DMS53 (cell line): ENCODE measurements around the gene OGFR.
"Not testable (repeated sequence)": the region's sequence is repeated elsewhere in the genome, so short reads cannot be mapped to it uniquely, and the experiment has no call there.

ENCODE experiments used
- DNase-seq: peaks from one replicate; lab custom pipeline; 2025; lab: John Stamatoyannopoulos, UW

Gene OGFR

DNA sequence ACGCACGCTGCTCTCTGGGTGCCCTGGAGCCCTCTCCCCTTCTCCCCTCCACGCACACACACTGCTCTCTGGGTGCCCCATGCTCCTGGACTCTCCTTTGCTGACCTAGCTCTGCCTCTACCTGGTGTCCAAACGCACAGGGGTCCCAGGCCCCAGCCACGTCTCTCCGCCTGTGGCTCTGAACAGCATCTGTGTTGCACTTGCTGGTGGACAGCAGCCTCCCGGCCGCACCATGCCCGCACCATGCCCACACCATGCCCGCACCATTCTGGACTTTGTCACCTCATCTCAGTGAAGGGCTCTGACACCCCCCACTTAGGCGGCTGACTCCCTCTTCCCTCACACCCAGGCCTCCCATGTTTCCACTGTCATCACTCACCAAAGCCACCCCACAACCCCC lies 35.2 kb downstream of the OGFR start:
- DNase-seq, result no peak

DNA sequence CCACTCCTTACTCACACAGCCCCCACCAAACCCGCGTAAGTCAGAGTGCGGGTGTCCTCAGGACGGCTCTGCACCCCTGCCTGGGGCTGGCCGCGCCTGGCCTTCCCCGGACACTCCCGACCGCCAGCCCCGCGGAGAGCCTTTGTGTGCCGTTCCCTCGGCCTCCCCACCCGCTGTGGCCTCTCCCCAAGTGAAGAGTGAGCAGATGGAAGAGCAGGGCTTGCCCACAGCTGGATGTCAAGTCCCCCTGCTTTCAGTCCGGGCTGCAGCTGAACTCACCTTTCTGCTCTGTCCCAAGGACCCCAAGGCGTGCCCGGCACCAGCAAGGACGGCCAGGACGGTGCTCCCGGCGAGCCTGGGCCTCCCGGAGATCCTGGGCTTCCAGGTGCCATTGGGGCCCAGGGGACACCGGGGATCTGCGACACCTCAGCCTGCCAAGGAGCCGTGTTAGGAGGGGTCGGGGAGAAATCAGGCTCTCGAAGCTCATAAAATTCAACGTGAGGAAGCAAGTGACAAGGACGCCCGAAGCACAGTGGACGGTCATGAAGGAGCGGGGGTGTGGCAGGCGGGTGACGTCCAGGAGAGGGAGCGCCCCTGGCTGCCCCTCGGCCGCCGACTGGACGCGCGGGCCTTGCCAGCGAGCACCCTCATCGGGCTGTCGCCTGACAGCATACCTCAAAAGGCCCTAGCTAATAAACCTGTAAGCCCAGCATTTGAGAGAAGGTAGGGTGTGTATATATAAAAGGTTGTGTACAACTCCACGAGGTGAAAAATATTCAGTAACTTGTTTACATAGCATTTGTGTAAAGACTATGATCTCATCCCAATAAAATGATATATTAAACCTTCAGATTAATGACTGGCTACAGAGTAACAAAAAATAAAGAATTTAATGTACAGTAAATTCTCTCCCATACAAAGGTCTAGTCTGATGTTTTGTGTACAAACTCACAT lies 35.9 kb downstream of the OGFR start:
- no peak for DNase-seq

DNA sequence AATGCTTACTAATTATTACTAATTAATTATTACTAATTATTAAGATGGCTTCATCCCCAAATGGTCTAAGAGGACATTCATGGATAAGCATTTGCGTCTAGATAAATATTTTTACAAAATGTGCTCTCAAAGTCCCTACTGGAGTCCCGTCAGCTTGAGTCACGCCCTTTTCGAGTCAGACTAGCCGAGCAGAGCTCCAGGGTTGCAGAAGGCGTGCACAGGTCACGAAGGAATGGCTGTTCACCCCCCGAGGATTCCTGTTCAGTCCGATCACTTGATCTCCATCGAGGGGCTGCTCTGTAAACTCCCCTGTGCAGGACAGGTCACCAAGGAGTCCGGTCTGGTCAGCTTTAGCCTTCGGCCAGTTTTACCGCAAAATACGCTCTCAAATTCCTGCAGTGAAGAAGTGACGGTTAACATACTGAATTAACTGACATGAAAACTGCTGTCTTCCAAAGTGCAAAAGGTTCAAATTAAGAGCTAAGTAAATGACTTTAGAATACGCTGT lies 37.1 kb downstream of the OGFR start:
- no peak for DNase-seq

DNA sequence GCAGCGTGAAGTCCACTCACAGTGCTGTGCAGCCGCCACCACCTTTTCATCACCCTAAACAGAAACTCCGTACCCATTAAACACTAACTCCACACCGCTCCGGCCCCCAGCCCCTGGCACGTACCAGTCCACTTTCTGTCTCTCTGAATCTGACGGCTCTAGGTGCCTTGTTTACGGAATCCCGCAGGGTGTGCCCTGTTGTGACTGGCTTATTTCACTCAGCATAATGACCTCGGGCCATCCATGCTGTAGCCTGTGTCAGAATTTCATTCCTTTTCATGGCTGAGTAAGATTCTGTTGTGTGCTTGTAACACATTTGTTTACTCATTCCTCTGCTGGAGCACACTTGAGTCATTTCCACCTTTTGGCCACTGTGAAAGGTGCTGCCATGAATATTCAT lies 39.0 kb downstream of the OGFR start:
- DNase-seq, result no peak

DNA sequence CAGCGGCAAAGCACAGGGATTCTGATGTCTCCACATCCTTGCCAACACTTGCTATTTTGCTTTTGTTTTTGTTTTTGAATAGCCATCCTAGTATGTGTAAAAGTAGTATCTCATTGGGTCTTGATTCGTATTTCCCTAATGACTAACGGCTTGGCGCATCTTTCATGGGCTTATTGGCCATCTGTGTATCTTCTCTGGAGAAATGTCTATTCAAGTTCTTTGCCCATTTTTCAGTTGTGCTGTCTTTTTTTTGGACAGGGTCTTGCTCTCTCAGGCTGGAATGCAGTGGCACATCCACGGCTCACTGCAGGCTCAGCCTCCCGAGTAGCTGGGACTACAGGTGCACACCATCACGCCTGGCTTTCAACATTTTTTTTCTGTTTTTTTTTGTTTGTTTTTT lies 39.5 kb downstream of the OGFR start:
- DNase-seq, result no peak

DNA sequence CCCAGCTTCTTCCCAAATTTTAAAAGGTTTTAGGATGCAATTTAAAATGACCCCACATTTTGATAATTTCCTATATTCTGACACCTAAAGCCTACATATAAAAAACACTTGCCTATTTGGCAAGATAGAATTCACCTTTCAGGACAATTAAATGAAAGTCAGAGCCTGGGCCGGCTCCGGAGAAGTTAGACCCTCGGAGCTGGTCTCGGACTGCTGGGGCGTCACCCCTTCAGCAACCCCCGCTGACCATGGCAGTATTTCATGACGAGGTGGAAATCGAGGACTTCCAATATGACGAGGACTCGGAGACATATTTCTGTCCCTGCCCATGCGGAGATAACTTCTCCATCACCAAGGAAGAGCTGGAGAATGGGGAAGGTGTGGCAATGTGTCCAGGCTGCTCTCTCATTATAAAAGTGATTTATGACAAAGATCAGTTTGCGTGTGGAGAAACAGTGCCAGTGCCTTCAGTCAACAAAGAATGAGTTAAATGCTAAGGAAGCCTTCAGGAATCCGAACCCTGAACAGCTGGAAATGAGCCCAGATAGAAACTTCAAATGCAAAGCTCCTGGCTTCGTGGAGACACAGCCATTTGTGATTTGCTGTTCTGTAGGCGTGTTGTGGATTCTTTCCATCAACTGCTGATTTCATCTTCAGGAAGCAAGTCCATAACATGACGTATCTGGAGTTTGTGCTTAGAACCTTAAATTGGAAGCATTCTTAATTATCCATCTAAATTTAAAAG lies 41.0 kb downstream of the OGFR start:
- DNase-seq, result no peak

DNA sequence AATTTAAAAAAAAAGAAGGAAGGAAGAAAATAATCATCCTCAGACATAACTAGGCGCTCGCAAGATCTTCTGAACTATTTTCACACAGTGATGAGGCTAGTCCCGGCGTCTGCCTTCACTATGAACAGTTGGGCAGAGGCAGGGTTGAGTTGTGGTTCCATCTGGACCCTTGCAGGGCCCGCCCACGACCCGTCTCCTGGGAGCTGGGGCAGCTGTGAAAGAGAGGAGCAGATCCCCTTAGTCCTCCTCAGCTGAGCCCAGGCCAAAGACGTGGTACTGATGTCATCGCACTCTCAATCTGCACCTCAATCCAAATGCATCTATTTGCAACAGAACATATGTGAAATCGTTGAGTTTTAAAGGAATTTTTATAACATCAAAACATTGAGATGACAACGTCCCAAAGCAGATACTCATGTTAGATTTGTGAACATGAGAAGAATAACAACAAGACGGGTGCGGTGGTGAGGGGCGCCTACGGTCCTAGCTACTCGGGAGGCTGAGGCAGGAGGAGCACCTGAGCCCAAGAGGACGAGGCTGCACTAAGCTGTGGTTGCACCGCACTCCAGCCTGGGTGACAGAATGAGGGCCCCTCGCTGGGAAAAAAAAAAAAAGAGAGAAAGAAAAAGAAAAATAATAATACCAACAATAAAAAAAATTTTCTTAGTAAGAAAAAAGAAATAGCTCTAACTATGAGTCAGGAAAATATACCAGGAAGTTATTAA lies 41.7 kb downstream of the OGFR start:
- no peak for DNase-seq

DNA sequence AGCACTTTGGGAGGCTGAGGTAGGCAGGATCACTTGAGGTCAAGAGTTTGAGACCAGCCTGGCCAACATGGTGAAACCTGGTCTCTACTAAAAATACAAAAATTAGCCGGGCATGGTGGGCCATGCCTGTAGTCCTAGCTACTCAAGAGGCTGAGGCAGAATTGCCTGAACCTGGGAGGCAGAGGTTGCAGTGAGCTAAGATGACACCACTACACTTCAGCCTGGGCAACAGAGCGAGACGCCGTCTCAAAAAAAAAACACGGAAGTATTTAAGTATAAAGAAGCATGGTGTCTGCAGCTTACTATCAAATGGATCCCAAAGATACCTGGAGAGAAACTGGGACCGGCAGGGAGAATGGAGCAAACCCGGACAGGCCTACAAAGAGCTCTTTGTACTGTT lies 44.3 kb downstream of the OGFR start:
- not testable (repeated sequence) for DNase-seq

DNA sequence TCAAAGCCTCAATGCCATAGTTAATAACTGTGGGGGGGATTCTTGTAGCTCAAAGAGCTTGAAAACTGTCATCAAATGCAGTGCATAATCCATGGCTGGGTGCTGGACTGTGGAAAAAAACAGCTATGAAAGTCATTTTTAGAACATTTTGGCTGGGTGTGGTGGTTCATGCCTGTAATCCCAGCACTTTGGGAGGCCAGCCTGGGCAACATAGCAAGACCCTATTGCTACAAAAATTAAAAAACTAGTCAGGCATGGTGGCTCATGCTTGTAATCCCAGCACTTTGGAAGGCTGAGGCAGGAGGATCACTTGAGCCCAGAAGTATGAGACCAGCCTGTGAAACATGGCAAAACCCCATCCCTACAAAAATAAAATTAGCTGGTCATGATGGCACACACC lies 44.8 kb downstream of the OGFR start:
- no peak for DNase-seq

DNA sequence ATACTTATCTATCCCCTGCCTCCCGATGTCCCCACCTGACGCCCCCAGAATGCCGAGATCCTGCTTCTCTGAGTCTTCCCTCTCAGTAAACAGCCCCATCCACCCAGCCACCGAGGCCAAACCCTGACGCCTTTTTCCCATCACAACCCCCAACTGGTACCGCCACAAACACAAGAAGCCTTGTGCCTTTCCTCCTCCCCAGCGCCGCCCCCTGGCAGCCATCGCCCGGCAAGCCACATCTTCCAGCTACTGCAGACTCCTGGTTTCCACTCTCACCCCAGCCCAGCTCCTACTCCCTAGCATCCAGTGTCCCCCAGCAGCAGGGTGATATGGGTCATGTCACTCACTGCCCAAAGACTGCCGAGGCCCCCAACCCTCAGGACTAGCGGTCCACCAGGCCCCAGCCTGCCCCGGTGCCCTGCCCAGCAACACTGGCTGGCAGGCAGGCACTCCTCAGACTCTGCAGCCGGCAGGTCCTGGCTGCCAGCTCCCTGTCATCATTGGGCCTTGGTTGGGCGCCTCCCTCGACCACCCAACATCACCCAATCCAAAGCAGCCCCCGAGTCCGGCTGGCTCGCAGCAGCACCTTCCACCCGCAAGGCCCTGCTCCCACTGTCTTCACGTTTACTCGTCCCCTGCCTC lies 45.8 kb downstream of the OGFR start:
- DNase-seq, result no peak

DNA sequence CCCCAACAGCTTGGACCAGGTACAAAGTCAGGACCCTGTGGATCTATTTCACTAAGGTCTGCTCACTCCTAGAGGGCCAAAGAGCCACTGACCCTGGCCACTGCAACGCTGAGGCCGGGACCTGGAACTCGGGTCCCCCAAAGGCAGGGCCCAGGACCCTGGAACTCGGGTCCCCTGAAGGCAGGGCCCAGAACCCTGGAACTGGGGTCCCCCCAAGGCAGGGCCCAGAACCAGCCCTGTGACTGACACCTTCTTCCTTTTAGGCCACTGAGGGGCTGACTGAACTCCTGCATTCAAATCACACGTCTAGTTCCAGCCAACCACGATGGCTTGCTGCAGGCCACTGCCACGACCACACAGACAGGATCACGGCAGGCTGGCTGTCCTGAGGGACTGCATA lies 47.6 kb downstream of the OGFR start:
- DNase-seq, result no peak

DNA sequence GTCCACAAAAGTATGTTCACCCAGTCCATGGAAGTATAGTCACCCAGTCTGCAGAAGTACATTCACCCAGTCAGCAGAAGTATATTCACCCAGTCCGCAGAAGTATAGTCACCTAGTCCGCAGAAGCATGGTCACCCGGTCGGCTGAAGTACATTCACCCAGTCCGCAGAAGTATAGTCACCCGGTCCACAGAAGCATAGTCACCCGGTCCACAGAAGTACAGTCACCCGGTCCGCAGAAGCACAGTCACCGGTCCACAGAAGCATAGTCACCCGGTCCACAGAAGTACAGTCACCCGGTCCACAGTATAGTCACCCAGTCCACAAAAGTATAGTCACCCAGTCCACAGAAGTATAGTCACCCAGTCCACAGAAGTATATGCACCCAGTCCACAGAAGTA lies 48.2 kb downstream of the OGFR start:
- DNase-seq, result no peak

DNA sequence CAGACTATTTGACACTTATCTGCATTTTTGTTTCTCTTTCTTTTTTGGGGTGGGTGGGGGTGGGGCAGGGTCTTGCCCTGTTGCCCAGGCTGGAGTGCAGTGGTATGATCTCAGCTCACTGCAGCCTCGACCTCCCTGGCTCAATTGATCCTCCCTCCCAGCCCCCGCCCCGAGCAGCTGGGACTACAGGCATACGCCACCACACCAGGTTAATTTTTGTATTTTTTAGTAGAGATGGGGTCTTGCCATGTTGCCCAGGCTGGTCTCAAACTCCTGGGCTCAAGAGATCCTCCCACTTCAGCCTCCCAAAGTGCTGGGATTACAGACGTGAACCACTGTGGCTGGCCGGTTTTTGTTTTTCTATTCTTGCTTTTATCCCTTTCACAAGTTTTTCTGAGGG lies 48.7 kb downstream of the OGFR start:
- not testable (repeated sequence) for DNase-seq

DNA sequence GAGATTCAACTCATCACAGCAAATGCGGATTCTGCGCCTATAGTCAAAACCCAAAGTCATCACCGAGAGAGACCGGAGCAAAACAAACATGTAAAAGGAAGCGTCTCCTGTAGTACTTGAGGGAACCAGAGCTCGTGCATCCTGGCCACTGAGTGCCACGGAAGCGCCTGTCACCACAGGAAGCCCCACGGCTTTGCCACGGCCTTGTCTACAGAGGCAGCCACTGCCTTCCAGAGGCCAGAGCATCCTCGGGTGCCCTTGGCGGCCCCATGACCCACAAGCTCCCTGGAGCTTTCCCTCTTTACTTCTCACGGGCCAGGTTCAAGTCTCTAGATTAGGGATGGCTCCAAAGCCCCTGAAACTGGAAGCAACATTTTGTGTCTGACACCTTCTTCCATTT lies 49.5 kb downstream of the OGFR start:
- no peak for DNase-seq

DNA sequence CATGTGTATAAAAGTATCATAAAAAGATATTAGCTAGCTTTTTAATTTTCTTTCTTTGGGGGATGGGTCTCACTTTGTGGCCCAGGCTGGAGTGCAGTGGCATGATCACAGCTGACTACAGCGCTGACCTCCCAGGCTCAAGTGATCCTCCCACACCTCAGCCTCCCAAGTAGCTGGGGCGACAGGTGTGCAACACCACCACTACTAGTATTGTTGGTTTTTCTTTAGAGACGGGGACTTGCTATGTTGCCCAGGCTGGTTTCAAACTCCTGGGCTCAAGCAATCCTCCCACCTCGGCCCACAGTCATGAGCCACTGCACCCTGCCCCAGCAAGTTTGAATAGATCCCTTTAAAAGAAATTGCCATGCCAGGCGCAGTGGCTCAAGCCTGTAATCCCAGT lies 50.5 kb downstream of the OGFR start:
- no peak for DNase-seq

DNA sequence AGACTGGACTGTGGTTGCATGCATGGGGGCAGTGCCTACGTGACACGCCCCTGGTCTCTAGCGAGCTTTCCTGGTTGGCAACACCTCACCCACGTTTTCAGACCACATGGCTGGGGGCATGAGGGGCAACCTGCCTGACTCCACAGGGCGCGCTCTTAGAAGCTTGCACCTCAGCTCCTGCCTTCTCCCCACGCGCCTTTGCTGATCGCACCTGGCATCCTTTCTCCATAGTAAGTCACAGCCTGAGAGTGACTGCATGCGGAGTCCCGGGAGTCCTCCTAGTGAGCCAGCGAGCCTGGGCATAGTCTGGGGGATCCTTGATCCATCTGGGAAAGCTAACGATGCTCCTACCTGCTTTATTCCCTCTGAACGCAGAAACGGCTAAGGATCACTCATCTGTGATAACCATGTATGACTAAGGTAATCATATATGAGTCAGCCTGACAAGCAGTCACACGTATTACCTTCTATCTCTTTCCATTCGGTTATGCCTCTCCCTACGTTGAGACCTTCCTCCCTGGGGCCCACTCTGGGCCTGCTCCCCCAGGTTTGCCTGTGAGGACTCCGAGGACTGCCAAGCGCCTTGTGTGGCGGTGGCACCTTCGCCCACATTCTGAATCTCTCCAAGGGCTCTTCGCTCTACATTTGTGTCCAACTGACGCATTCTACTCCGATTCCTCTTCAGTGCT lies 52.4 kb downstream of the OGFR start:
- DNase-seq, result no peak

DNA sequence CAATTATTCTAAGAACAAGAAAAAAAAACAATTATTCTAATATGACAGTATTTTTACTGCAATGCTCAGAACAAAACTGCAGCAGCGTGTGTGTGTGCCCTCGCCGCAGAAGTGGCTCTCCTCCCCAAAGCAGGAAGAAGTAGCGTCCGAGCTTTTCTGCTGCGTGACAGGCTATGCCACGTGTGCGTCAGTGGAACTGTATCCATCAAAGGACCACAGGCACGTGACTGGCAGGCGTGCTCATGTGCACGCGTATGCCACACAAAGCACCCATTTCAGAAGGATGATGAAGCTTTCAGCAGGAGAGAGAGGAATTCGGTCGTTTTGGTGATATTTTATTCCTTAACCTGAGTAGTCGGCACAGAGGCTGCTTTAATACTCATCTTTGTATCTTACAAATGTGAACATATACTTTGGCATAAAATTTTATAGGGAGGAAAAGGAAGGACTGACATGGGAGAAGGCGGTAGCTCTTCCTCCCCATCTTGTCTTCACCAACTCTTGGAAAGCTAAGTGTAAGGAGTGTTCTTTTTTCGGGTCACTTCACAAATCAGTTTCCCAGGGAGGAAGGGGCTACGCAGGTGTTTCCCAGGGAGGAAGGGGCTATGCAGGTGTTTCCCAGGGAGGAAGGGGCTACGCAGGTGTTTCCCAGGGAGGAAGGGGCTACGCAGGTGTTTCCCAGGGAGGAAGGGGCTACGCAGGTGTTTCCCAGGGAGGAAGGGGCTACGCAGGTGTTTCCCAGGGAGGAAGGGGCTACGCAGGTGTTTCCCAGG lies 53.6 kb downstream of the OGFR start:
- no peak for DNase-seq

DNA sequence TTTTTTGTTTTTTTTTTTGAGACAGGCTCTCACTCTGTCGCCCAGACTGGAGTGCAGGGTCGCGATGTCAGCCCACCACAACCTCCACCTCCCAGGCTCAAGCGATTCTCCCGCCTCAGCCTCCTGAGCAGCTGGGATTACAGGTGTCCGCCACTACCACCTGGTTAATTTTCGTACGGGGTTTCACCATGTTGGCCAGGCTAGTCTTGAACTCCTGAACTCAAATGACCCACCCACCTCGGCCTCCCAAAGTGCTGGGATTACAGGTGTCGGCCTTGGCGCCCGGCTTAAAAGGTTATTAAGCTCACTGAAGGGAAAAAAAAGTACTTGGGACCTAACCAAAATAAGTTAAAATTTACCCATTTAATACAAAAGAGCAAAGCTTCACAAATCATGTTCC lies 55.1 kb downstream of the OGFR start:
- DNase-seq, result no peak

DNA sequence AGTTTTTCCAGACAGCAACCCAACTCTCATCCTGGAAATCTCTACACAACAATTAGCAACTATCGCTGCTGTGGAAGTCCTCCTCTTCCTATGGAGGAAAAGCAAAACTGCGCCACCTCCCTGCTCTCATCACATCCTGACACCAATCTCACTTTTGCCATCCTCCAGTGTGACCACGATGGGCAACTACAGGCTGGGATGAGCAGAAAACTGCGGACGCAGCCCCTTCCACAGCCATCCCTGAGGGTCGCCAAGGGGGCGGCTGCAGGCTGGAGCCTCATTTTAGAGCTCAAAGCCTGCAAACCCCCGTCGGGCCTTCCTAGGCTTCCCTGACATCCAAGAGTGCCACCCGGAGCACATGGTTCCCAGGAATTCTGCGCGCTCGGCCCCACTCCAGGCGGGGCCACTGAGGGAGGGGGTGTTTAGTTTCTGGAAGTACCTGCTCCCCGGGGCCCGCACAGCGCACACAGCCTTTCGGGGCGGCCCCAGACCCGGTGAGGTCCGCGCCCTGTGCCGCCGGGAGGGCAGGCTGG lies 55.8 kb downstream of the OGFR start:
- DNase-seq, result peak; percentile 44
